HG02981 (cell line): Measurements from ENCODE around the gene NOL12.
"Not testable (repeated sequence)": the region's sequence is repeated elsewhere in the genome, so short reads cannot be mapped to it uniquely, and the experiment has no call there.

ENCODE experiments used
- ATAC-seq: cut with Tn5 transposase; IDR thresholded peaks from one replicate; pipeline ENCODE4 v1.9.1; 2021; ENCODE audit warnings: mild to moderate bottlenecking, moderate library complexity; ENCODE audit not compliant: unreplicated experiment

NOL12 gene, protein sequence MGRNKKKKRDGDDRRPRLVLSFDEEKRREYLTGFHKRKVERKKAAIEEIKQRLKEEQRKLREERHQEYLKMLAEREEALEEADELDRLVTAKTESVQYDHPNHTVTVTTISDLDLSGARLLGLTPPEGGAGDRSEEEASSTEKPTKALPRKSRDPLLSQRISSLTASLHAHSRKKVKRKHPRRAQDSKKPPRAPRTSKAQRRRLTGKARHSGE

DNA sequence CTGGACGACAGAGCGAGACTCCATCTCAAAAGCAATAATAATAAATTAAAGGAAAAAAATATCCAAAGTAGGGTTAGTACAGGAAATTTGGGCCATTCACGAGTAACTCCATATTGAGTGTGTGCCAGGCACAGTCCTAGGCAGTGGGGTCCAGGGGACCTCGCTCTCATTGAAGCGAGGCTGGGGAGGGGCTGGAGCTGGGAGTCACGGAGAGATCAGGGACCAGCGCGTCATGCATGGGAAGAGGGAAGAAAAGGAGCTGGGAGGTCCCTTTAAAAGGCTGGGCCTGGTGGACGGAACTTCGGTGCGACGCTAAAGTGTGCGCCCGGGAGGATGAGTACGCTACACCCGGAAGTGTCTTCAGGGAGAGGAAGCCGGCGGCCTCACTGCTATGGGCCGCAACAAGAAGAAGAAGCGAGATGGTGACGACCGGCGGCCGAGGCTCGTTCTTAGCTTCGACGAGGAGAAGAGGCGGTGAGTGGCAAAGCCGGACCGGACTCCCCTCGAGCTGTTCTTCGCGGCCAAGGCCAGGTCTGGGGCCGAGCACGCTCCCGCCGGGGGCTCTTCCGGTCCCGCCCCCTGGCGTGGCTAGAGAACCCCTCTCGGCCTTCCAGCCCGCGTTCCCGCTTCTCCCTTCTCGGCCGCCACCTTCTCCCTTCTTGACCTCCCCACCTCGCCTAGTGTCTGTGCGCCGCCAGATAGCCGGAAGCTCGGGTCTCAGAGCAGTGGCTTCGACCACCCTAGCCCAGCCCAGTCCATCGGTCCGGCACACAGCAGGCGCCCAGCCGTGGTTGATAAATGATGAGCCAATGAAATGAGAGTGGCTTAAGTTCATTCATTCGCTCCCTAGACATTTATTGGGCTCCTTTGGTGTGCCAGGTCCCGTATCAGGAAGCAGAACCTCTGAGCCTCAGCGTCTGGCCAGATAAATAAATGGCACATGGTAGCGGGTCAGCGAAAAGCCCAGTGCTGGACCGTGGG lies at the start of gene NOL12:
Gene NOL12 (plus strand): TSS at position 342 of the 981 bp plus-strand sequence. CDS start 50 bp downstream, at position 392.
- peak; percentile 66 for ATAC-seq

DNA sequence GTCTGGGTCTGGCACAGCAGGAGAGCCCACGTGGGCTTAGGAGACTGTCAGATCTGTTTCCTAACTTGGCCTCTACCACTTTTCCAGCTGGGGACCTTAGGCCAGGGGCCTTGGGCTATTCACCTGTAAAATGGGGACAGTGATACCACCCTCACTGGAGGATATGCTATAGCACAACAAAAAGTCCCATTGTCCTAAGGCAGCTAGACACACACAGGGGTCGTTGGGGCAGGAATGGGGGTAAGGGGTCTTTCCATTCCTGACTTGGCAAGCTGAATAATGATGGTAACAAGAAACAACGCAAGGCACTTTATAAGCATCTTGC lies 49.2 kb upstream of the NOL12 start:
- no peak for ATAC-seq

DNA sequence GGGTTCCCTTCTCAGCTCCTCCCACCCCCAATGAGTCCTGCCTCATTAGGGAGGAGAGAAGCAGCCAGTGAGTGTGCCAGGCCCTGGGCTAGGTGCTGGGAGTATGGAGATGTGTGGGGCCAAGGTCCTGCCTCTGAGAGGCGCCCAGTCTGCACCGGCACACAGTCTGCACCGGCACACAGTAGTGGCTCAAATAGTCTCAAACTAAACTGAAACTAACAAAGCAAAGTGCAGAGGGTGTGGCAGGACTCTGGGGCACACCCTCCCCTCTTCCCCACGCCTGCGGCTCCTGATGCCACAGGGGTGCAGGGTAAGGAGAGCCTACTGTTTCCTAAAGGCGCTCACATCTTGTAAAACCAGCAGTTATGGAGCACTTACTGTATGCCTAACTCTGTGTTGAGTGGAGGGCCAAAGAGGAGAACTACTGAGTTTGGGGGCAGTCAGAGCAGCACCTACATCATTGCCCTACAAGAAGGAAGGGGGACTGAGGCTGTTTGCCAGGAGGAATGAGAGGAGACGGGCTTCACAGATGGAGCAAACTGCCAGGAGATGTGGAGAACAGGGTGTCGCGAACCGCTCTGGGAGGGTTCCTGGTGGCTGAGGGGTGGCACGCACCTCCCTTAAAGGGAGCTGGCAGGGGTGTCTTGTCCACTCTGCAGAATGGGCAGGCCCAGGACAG lies 47.6 kb upstream of the NOL12 start:
- ATAC-seq = no peak

DNA sequence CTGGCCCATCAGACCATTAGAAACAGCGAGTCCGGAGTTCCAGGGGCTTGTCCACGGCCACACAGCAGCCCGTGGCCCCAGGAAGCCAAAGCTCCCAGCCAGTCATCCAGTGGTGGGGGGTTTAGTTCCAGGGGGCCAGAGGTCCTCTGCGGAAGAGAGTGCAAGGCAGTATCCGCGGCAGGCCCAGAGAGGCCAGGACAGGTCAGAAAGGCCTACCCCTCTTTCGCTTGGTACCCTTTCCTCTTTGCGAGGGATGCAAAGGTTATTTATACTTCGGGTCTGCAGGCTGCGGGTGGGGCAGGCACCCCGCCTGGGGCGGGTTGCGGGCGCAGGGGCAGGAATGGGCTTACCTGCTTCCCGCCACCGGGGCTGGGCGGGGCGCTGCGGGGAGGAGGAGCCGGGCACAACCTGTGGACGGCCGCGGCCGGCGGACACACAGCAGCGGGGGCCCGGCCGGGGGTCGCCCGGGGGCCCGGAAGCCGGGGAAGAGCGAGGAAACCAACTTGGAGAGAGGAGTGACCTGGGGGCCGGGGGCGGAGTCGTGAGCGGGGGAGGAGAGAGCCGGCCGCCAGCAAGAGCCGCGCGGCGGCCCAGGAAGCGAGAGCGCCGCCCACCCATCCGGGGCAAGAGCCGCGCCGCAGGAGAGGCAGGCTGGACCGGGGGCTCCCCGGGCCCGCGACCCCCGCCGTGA lies 46.9 kb upstream of the NOL12 start, which contains the start of gene SH3BP1:
Gene SH3BP1 (plus strand): TSS at position 600 of the 691 bp plus-strand sequence. CDS start 119 bp downstream, outside the sequence.
- no peak for ATAC-seq

DNA sequence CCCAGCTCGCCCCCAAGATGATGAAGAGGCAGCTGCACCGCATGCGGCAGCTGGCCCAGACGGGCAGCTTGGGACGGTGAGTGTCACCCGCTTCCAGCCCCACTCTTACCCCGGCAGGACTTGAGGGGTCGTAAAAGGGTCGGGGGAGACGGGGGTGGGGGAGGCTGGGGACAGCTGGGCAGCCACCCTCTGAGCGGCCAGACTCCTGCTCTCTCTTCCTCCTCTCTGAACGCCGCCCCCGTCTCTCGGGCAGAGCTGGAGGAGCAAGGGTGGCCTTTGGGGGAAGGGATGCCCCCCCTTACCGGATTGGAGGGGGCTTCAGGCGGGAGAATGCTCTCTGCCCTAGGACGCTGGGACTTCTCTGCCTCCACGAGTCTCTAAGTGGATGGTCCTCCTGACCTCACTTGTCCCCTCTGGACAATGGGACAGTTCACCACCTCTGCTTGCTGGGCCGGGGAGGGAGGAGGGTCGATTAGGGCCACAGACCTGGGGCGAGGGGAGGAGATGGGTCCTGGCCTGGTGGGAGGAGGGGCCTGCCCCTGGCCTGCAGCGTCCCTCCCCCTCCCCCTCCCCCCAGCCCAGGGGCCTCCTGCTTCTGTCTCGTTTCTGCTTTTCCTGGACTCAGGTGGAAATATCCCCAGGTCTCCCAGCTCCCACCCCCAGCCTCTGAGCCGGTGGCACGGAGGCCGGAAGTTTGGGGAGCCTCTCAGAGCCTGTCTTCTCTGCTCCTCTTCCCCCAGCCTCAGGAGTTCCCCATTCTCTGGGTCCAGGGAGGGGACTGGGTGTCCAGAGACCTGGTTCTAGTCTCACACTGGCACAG lies 46.2 kb upstream of the NOL12 start:
- no peak for ATAC-seq

DNA sequence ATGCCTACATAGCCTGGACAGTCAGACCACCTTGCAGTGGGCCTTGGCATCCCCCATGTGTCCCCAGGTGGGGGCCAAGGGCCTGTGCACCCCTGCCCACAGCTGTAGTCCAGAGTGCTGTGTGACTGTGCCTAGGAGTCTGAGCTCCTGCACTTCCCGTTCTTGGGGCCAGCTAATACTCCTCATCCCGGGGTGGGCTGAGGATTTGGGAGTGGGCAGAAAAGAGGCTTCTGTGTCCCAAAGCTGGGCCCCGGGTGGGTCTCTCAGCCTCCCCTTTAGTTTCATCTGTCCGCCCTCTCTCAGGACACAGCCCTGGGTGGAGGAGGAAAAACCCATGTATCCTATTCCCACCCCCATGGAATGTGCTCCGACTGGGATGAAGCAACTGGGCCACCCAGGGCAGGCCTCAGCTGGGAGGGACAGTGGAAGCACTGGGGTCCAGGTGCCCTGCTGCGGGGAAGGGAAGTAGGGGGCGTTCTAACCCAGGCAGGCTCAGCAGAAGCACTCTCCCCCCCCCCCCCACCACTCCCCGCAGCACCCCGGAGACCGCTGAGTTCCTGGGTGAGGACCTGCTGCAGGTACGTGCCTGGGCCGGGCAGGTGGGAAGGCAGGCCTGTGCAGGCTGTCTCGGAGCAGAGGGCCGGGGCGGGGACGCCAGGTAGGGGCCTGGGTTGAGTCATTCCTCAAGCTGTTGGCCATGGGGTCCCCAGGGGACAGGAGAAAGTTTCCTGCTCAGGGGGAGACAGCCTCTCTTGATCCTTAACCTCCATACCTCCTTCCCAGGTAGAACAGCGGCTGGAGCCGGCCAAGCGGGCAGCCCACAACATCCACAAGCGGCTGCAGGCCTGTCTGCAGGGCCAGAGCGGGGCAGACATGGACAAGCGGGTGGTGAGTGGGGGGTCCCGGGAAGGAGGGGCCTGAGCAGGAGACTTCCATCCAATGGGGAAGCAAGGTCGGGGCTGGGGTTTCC lies 45.3 kb upstream of the NOL12 start:
- ATAC-seq = no peak

DNA sequence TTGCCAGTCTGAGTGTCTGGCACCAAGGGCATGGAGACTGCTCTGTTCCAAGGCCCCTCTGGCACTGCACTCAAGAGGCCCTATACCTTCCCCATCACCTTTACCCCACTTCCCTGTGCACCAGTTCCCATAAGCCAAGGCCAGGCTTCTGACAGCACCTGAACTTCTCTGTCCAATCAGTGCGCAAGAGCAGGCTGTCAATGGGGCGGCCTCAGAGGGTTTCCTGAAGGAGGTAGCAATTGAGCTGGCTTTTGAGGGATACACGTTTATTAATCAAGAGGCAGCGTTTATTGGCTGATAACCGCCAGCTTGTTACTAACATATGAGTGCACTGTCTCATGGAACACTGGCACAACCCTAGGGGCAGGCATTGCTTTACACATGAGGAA lies 44.6 kb upstream of the NOL12 start:
- no peak for ATAC-seq

DNA sequence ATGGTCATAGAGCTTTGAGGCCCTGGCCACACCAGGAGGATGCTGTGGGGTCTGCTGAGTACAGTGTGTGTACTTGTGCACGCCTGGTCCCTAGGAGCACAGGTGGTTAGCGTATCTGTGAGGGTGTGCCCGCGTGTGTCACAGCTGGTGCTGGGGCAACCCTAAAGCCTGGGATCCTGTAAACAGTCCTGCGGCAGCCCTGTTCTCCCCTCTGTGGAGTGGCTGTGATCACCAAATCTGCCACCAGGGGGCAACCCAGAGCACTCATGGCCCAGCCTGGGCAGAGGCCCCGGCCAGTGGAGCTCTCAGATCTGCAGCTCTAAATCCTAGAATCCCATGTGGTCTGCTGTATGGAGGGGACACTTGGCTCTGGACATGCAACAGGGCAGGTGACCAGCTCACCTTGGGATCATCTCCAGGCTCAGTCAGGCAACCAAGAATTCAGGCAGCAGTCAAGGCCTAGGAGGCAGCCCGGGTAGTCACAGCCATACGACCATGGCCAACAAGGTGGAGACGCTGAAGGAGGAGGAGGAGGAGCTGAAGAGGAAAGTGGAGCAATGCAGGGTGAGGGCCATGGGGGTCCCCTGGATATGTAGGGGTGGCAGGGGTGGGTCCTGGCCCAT lies 42.8 kb upstream of the NOL12 start:
- ATAC-seq = no peak

DNA sequence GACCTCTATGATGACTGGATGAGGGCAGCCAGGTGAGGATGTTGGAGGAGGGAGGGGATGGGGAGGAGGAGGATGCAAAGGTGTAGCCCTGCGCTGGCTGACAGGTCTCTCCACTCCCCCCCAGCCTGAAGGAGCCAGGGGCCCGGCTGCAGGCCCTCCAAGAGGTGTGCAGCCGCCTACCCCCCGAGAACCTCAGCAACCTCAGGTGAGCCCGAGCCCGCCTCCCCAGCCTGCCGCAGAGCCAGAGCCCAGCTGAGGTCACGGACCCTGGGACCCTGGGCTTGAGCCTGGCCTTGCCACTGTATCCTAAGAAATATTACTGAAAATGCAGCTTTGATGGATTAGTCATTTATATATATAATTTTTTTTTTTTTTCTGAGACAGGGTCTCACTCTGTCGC lies 38.8 kb upstream of the NOL12 start:
- ATAC-seq = no peak

DNA sequence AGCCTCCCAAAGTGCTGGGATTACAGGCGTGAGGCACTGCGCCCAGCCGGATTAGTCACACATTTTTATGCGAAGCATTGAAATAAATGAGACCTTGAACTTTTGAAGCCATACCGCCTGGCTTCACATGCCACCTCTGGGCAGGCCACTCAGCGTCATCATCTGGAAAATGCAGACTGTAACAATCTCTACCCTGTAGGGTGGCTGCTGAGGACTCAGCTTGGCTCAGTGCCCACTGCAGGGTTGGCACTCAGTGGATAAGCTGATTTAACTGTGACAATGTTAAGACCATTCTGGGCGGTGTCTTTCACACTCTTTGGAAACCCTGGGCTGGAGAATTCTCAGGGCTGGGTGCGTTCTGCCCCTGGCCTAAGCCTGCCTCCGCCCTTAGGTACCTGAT lies 38.2 kb upstream of the NOL12 start:
- ATAC-seq = no peak

DNA sequence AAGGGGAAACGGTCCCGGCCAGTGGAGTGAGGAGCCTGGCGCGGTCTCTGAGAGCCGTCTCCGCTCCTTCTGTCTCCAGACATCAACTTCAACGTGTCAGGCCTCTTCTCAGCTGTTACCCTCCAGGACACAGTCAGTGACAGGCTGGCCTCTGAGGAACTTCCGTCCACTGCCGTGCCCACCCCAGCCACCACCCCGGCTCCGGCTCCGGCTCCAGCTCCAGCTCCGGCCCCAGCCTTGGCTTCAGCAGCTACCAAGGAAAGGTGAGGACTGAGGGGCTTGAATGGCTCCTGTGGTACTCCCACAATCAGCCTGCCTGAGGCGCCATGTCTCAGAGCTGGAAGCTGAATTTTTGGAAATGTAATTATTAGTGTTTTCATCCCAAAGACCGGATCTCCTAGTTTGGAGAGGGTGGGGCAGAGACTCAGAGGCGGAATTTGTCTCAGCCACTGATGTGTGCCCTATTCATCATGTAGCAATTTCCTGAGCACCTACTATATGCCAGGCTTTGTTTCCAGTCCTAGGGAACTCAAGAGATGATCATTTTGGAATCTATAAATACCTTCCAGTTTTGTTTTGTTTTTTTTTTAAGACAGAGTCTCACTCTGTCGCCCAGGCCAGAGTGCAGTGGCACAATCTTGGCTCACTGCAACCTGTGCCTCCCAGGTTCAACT lies 35.5 kb upstream of the NOL12 start:
- ATAC-seq = no peak

DNA sequence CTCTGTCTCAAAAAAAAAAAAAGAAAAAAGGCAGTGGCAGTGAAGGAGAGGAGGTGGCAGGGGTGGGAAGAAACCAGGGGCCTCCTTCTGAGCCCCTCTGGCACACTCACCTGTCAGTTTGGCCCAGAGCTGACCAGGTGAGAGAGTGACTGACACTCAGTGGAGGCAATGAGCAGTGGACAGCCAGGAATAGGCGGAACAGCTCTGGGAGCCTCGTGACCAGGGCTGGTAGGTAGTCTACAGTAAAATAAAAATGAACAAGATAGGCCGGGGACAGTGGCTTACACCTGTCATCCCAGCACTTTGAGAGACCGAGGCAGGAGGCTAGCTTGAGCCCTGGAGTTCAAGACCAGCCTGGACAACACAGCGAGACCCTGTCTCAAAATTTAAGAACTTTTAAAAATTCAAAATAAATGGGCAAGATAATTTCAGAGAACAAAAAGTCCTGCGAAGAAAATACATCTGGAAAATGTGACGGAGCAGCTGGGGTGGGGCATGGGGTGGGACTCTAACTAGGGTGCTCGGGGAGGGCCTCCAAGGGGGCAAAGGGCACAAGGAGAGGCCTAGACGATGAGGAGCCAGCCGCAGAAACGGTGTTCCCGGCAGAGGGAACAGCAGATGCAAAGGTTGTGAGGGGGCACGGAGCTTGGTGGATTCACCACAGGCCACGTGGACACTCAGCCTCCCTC lies 31.4 kb upstream of the NOL12 start:
- ATAC-seq = no peak

DNA sequence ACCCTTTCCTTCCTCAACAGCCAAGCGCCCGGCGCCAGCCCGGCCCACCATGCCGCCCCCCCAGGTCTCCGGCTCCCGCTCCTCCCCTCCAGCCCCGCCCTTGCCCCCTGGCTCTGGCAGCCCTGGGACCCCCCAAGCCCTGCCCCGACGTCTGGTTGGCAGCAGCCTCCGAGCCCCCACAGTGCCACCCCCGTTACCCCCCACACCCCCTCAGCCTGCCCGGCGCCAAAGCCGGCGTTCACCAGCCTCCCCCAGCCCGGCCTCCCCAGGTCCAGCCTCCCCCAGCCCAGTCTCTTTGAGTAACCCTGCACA lies 30.9 kb upstream of the NOL12 start:
- no peak for ATAC-seq

DNA sequence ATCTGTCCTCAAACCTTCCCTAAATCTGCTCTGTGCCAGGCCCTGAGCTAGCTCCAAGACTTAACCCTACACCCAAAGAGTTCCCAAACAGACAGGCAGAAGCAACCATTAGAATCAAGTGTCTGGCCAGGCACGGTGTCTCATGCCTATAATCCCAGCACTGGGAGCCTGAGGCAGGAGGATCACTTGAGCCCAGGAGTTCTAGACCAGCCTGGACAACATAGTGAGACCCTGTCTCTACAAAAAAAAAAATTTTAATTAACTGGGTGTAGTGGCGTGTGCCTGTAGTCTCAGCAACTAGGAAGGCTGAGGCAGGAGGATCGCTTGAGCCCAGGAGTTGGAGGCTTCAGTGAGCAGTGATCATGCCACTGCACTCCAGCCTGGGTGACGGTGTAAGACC lies 29.6 kb upstream of the NOL12 start:
- not testable (repeated sequence) for ATAC-seq

DNA sequence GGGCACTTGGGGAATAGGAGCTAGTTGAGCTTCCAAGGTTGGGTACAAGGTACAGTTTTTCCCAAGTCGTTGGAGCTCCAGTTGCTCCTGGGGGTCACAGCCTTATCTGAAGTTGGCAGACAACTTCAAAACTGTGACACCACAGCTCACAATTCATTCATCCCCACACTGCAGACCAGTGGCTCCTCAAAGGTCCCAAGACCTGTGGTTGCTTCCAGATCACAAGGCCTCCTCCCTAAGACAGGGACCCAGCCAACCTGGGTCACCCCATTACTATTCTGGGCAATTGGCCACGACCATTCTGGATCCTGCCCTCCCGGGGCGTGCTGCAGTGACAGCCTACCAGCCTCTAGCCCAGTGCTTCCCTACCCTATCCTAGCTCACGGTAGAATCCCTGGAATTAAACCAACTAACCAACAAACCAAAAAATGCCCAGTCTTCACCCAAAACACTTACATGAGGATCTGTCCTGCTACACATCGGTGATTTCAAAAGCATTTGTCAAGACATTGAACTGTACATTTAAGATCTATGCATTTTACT lies 28.5 kb upstream of the NOL12 start:
- ATAC-seq = no peak

DNA sequence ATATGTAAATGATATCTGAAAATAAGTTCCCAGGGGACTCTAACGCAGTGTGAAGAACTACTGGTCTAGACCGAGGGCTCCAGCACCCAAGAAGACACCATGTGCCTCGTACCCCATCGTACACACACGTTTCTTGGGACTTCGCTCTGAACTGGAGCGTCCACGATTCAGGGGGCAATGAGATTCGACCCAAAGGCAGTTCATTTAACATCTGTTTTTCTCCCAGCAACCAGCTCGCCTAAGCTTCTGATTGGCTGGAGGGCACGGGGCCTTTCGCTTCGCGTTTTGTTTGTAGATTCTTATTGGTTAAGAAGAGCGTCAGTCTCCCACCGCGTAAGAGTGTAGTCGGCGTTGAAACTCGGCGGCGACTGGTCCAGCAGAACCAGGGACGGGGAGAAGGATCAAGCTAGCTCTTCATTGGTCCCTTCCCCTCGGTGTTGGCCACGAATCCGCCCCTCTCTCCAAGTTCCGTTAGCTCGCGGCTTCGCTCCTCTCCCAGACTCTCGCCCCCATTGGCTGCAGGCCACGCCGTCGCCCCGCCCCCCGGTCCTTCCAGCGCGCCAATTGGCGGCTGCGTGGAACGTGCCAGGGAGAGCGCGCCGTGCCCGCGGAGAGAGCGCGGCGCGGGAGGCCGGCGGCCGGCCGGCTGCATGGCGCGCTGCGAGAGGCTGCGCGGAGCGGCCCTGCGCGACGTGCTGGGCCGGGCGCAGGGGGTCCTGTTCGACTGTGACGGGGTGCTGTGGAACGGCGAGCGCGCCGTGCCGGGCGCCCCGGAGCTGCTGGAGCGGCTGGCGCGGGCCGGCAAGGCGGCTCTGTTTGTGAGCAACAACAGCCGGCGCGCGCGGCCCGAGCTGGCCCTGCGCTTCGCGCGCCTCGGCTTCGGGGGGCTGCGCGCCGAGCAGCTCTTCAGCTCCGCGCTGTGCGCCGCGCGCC lies 27.7 kb upstream of the NOL12 start, which contains the start of gene PDXP:
Gene PDXP (plus strand): TSS at position 591 of the 933 bp plus-strand sequence. CDS start 60 bp downstream, at position 651.
- ATAC-seq = peak; percentile 82
